Astrocyte (in vitro differentiated cells and primary cell): ENCODE results near the gene SFMBT2. TPM values are rescaled to one million over a fixed set of nuclear protein-coding genes. Genes with fewer than 3 reads are reported as not detected.
A peak's percentile ranks its signal among the peaks of the same experiment; 100 is the strongest.

Source experiments
- DNase-seq: peaks from one replicate; pipeline ENCODE4 v3.0.0-alpha.2; 2010; ENCODE audit warnings: low read depth
- FAIRE-seq: peaks from 2 replicates; lab custom pipeline; 2011; peaks lifted over from hg19 to GRCh38; lab: Jason Lieb, UNC
- H2AFZ ChIP-seq: 2 replicates; pipeline ENCODE4 v1.6.0; 2012; ENCODE audit warnings: low read depth, low read length, inconsistent platforms
- H3K27ac ChIP-seq: 2 replicates; pipeline ENCODE4 v1.5.1; 2011; ENCODE audit warnings: low read depth, low read length, inconsistent platforms
- H3K27me3 ChIP-seq: 2 replicates; pipeline ENCODE4 v1.6.0; 2011; ENCODE audit warnings: low read length, inconsistent platforms; ENCODE audit not compliant: insufficient read depth
- H3K36me3 ChIP-seq: 2 replicates; pipeline ENCODE4 v1.5.1; 2011; ENCODE audit warnings: low read length, inconsistent platforms; ENCODE audit not compliant: insufficient read depth
- H3K4me1 ChIP-seq: 2 replicates; pipeline ENCODE4 v1.5.1; 2011; ENCODE audit warnings: low read length, inconsistent platforms; ENCODE audit not compliant: insufficient read depth
- H3K4me2 ChIP-seq: 2 replicates; pipeline ENCODE4 v1.6.0; 2012; ENCODE audit warnings: low read length, inconsistent platforms
- H3K4me3 ChIP-seq: 2 replicates; pipeline ENCODE4 v1.5.1; 2011; ENCODE audit warnings: low read depth, mild to moderate bottlenecking, low read length, inconsistent platforms; ENCODE audit not compliant: insufficient read depth
- H3K79me2 ChIP-seq: 2 replicates; pipeline ENCODE4 v1.6.0; 2012; ENCODE audit warnings: mild to moderate bottlenecking, low read length, inconsistent platforms; ENCODE audit not compliant: insufficient read depth
- H3K9ac ChIP-seq: 2 replicates; pipeline ENCODE4 v1.6.0; 2012; ENCODE audit warnings: mild to moderate bottlenecking, low read length, inconsistent platforms
- H3K9me3 ChIP-seq: 2 replicates; pipeline ENCODE4 v1.5.1; 2012; ENCODE audit warnings: low read depth, mild to moderate bottlenecking, low read length, inconsistent platforms; ENCODE audit not compliant: insufficient read depth
- H4K20me1 ChIP-seq: 2 replicates; pipeline ENCODE4 v1.6.0; 2012; ENCODE audit warnings: low read length, inconsistent platforms; ENCODE audit not compliant: insufficient read depth
- H3K27ac Mint-ChIP-seq: one replicate; pipeline ENCODE4 v1.8.0; 2021; ENCODE audit warnings: mild to moderate bottlenecking, mixed read lengths; ENCODE audit not compliant: unreplicated experiment
- H3K27me3 Mint-ChIP-seq: one replicate; pipeline ENCODE4 v1.8.0; 2021; ENCODE audit warnings: low read depth, mixed read lengths; ENCODE audit not compliant: unreplicated experiment
- H3K36me3 Mint-ChIP-seq: one replicate; pipeline ENCODE4 v1.8.0; 2021; ENCODE audit warnings: low read depth, mixed read lengths; ENCODE audit not compliant: unreplicated experiment
- H3K4me1 Mint-ChIP-seq: one replicate; pipeline ENCODE4 v1.8.0; 2021; ENCODE audit warnings: low read depth, mixed read lengths; ENCODE audit not compliant: unreplicated experiment
- H3K4me3 Mint-ChIP-seq: one replicate; pipeline ENCODE4 v1.8.0; 2021; ENCODE audit warnings: mild to moderate bottlenecking, moderate library complexity, mixed read lengths; ENCODE audit not compliant: unreplicated experiment
- H3K9me3 Mint-ChIP-seq: one replicate; pipeline ENCODE4 v1.8.0; 2021; ENCODE audit warnings: mild to moderate bottlenecking, mixed read lengths; ENCODE audit not compliant: unreplicated experiment
- EZH2 ChIP-seq: IDR thresholded peaks from 2 replicates; pipeline ENCODE4 v1.6.1; 2012; ENCODE audit warnings: mild to moderate bottlenecking, low read length, inconsistent platforms; ENCODE audit not compliant: insufficient read depth
- total RNA-seq: library from RNA; stranded (reverse); gene quantifications from 2 replicates; pipeline ENCODE4 v1.2.1, GENCODE V29; 2021
- TF ChIP-seq, protein P1 (sequence below): IDR thresholded peaks from 2 replicates; pipeline ENCODE4 v1.5.1; 2011; ENCODE audit warnings: low read depth, mild to moderate bottlenecking, inconsistent platforms, low read length, moderate library complexity; ENCODE audit not compliant: insufficient read depth

The SFMBT2 gene
- total RNA-seq, 1 donor from 2014 or later: 3.9 TPM

DNA sequence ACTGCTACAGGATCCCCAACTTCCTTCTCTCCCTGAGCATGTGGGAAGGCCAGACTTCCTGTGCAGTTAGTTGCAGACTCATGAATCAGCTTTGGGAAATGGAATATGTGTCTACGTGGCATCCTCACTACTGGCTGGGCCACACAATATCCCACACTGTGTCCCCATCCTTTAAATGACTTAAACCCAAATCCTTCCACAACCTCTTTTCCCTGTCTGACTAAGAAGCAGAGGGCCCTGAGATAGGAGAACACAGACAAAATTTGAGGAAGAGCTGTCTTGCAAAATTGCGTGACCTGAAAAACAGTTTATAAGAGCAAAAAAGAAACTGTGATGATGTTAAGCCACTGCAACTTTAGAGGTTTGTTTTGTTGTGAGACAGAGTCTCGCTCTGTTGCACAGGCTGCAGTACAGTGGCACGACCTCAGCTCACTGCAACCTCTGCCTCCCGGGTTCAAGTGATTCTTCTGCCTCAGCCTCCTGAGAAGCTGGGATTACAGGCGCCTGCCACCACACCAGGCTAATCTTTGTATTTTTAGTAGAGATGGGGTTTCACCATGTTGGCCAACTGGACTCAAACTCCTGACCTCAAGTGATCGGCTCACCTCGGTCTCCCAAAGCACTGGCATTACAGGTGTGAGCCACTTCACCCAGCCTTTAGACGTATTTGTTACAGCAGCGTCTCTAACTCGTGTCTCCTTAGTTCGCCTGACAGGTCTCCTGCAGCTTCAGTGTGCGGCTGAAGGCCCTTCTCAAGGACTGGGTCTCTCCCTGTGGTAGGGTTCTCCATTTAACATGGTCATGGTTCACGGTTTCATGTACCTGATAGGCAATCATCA is 46.9 kb upstream of the SFMBT2 start:
- H3K4me1 ChIP-seq: no peaks in the 10 kb centered on the region
- Mint-ChIP-seq H3K27ac (peak overlapping the region; percentile 70), H3K27me3 (no peaks in the 10 kb centered on the region), H3K36me3 (no peaks in the 10 kb centered on the region), H3K4me1 (peaks cover 18% of the 10 kb centered on the region), H3K4me3 (no peak overlapping the region), H3K9me3 (peaks cover 4% of the 10 kb centered on the region)
- no peaks in the 10 kb centered on the region for H3K79me2 ChIP-seq
- TF ChIP-seq, protein P1, sequence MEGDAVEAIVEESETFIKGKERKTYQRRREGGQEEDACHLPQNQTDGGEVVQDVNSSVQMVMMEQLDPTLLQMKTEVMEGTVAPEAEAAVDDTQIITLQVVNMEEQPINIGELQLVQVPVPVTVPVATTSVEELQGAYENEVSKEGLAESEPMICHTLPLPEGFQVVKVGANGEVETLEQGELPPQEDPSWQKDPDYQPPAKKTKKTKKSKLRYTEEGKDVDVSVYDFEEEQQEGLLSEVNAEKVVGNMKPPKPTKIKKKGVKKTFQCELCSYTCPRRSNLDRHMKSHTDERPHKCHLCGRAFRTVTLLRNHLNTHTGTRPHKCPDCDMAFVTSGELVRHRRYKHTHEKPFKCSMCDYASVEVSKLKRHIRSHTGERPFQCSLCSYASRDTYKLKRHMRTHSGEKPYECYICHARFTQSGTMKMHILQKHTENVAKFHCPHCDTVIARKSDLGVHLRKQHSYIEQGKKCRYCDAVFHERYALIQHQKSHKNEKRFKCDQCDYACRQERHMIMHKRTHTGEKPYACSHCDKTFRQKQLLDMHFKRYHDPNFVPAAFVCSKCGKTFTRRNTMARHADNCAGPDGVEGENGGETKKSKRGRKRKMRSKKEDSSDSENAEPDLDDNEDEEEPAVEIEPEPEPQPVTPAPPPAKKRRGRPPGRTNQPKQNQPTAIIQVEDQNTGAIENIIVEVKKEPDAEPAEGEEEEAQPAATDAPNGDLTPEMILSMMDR: no peak
- TF ChIP-seq EZH2: no peak
- FAIRE-seq: no peak
- peak overlapping the region; percentile 39 for H2AFZ ChIP-seq
- no peak overlapping the region for H3K4me2 ChIP-seq
- no peak overlapping the region for H3K4me3 ChIP-seq
- H3K9me3 ChIP-seq: no peaks in the 10 kb centered on the region
- DNase-seq: peak; percentile 6
- H3K9ac ChIP-seq: no peak overlapping the region
- no peaks in the 10 kb centered on the region for H4K20me1 ChIP-seq
- H3K27ac ChIP-seq: no peak overlapping the region
- H3K27me3 ChIP-seq: no peaks in the 10 kb centered on the region
- H3K36me3 ChIP-seq: no peaks in the 10 kb centered on the region

GRCh38 chr10:7449063-7449695 is 38.3 kb upstream of the SFMBT2 start:
- Mint-ChIP-seq H3K36me3 (peaks cover 1% of the 10 kb centered on the region), H3K4me3 (no peak overlapping the region), H3K4me1 (no peaks in the 10 kb centered on the region), H3K27me3 (no peaks in the 10 kb centered on the region), H3K9me3 (peaks cover 25% of the 10 kb centered on the region), H3K27ac (no peak overlapping the region)
- Histone ChIP-seq H3K36me3 (no peaks in the 10 kb centered on the region), H4K20me1 (no peaks in the 10 kb centered on the region), H3K9me3 (no peaks in the 10 kb centered on the region), H3K4me1 (no peaks in the 10 kb centered on the region), H3K4me3 (no peak overlapping the region), H3K9ac (no peak overlapping the region), H3K79me2 (no peaks in the 10 kb centered on the region), H2AFZ (no peak overlapping the region), H3K27me3 (peaks cover 3% of the 10 kb centered on the region), H3K4me2 (no peak overlapping the region), H3K27ac (no peak overlapping the region)
- no peak for DNase-seq
- FAIRE-seq: no peak
- TF ChIP-seq EZH2: no peak
- TF ChIP-seq, protein P1: no peak
